HG03064 (cell line): ENCODE data around the gene ENAM.

ENCODE experiments used
- ATAC-seq: cut with Tn5 transposase; IDR thresholded peaks from one replicate; pipeline ENCODE4 v1.9.1; 2021; ENCODE audit warnings: low read depth; ENCODE audit not compliant: unreplicated experiment

The ENAM gene

GRCh38 chr4:70628444-70628843 is at the start of gene ENAM:
ENAM (plus strand) TSS chr4:70628744; CDS start chr4:70629501, 757 bp downstream.
- ATAC-seq: no peak

GRCh38 chr4:70581980-70582379 is 46.6 kb upstream of the ENAM start:
- no peak for ATAC-seq

GRCh38 chr4:70583952-70584834 is 44.4 kb upstream of the ENAM start:
- ATAC-seq: no peak

GRCh38 chr4:70586841-70587240 is 41.7 kb upstream of the ENAM start:
- no peak for ATAC-seq

DNA sequence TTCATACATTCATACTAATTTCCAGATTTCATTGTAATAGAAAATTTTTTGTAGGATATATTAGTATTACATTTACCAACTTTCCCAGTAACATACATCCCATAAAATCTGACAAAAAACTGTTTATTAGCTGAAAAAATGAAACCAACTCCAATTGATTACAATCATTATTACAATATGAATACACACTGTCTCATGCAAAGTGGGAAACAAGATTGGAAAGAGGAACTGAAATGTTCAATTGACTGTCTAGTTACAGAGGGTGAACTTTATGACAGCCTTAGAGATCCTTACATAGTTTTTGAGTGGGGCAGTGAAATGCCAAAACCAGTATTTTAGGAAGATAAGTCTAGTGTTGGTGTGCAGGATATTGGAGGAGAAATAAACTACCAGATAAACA is 38.8 kb upstream of the ENAM start:
- peak; percentile 86 for ATAC-seq

GRCh38 chr4:70591955-70592582 is 36.5 kb upstream of the ENAM start, which contains the start of gene AMBN:
AMBN (plus strand) TSS chr4:70592256; CDS start chr4:70592359, 103 bp downstream.
- no peak for ATAC-seq

DNA sequence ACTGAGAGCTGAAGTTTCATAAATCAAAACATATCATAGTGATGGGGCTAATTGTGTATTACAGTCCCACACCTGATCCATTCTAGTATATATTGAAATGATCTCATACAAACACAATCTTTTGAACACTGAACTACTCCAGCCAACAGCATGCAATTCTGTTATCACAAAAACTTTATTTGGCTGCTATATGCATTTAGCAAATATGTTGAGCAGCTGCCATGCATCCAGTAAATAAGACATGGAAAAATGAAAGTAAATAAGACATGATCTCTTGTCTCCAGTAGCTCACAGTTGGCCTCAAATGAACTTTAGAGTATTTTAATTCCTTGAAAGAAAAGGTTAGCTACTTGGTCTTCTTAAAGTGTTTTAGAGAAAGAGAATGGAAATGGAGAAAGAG is 34.3 kb upstream of the ENAM start:
- no peak for ATAC-seq

- ATAC-seq: no peak
These were observed 28.2 kb upstream of the ENAM start for GRCh38 chr4:70600305-70600704.

DNA sequence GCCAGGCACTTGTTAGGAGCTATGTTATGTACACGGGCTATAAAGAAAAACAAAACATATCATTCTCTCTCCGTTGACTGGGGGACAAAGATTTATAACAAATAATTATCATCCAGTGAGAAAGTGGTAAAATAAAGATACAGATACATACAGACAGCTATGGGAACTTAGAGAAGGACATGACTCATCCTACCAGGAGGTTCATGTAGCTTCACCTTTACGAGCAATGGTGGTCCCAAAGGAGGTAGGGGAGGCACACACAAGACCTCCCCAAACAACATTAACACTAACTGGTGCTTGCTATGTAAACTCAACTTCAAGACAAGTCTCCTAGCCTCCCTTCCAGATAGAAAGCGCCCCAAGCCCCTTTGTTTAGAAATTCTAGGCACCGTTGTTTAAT is 27.6 kb upstream of the ENAM start:
- ATAC-seq: no peak

DNA sequence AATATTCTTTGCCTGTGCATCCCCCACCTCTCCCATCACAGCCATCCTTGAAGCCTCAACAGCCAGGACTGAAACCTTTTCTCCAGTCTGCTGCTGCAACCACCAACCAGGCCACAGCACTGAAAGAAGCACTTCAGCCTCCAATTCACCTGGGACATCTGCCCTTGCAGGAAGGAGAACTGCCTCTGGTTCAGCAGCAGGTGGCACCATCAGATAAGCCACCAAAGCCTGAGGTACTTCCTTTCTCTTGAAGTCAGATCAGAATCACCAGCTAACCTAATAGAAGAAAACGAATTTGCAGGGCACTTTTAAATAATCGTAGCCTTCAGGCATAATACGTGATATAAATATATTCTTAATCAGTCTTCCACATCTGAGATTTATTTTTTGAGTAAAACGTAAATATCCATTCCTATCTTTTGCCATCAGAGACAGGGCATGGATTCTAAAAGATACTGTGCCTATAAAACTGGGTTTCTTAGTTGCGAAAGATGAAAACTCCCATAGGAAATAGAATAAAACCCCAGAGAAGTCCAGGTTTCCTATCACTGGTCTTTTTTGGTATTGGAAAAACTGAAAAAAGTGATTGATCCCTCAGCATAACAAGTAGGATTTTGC is 27.0 kb upstream of the ENAM start:
- peak; percentile 93 for ATAC-seq

DNA sequence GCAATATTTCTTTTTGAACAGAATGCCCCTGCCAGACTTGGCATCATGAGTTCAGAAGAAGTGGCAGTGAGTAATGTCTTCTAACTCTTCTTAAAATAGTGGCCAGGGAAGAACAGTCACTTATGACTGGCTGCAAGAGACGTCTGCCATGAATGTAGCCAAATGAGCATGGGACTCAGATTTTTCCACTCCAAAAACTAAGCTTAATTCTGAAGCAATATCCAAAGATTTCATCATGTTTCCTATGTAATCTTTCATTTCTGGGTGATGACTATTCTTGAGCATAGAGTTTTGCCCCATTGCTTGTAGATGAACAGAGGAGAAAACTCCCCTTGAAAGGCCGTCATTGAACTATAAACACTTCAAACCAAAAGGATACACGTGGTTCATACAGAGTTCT is 24.7 kb upstream of the ENAM start:
- no peak for ATAC-seq

GRCh38 chr4:70606459-70606858 is 22.1 kb upstream of the ENAM start:
- ATAC-seq: no peak

- no peak for ATAC-seq
These were observed 21.1 kb upstream of the ENAM start for GRCh38 chr4:70607334-70607853.

DNA sequence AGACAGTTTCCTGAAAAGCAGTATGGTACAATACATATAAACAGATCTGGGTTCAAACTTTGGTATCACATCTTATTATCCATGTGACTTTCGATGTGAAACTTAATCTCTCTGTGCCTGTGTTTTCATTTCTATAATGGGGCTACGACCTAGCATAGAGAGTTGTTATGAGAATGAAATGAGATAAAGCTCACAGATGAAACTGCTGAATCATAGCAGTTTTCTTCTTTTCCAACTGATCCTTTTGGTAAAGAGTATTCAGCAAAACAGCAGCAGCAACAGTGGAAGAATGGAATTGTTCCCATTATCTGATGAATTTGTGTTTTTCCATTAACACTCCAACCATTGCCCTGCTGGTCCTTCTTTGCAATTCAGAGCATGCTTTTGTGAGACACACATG is 20.2 kb upstream of the ENAM start:
- no peak for ATAC-seq

- peak; percentile 54 for ATAC-seq
These were observed 15.0 kb upstream of the ENAM start for GRCh38 chr4:70613306-70614183.

DNA sequence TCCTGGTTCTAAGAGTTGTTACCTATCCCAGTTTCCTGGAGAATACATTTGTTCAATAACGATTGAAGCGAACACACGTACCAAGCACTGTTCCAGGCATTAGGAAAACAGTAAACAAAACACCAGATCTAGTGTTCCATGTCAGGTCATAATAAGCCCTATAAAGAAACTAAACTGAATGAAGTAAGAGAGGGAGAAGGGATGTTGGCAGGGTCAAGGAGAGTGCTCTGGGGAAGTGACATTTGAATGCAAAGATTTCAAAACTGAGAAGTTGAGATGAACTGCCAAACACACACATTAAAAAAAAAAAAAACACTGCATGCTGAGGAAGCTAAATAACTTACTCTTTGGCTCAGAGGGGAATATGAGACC is 14.4 kb upstream of the ENAM start:
- ATAC-seq: no peak

- ATAC-seq: no peak
These were observed 9.3 kb upstream of the ENAM start for GRCh38 chr4:70619288-70619687.

DNA sequence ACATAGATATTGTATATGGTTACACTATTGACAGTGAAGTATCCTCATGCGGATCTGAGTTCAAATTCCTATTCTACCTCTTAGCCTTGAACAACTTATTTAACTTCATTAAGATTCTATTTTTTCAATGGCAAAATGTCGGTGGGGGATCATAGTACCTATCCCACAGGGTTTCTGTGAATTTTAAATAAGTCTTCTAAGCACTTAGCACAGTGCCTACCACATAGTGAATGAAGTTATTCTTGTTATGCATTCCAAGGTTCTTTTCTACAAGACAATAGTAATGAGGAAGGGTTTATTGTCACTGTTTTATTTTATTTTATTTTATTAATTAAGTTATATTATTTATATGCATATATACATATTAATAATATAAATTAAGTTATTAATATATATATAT is 8.8 kb upstream of the ENAM start:
- no peak for ATAC-seq

- ATAC-seq: no peak
These were observed 5.2 kb upstream of the ENAM start for GRCh38 chr4:70623323-70623722.

DNA sequence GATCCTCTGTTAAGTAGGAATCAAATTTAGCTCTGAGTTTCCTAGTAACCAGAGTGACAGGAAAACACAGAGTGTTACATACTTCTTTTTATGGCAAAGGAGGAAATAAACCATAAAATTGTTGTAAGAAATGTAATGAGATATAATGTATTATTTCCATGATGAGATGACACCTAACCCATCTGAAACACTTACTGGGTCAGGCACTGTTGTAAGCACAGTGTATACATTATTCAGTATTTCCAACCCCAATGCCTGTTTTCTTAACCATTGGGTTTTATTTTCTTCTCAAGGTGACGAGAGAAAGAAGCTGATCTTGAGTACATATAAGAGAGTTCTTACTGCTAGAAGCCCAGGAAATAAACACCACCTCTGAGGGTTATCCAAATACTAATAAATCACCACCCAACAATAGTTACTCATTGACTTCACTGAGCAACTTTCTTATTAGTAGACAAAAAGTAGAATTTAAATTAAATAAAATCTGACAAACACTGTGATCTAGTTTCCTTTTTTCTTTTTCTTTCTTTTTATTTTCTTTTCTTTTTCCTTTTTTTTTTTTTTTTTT is 4.2 kb upstream of the ENAM start:
- no peak for ATAC-seq
